ENCODE measurements around the gene TAS2R41. TPM values are rescaled to one million over a fixed set of nuclear protein-coding genes. Genes with fewer than 3 reads are reported as not detected.
"Not testable (repeated sequence)": the region's sequence is repeated elsewhere in the genome, so short reads cannot be mapped to it uniquely, and the experiment has no call there.

Gene TAS2R41
- total RNA-seq, 1 donor from 2014 or later, result not detected

- no peak overlapping the region for H3K4me3 ChIP-seq (ENCODE audit: low read depth, low read length)
- no peak for DNase-seq (ENCODE audit: low read depth)
- TF ChIP-seq, protein P1, sequence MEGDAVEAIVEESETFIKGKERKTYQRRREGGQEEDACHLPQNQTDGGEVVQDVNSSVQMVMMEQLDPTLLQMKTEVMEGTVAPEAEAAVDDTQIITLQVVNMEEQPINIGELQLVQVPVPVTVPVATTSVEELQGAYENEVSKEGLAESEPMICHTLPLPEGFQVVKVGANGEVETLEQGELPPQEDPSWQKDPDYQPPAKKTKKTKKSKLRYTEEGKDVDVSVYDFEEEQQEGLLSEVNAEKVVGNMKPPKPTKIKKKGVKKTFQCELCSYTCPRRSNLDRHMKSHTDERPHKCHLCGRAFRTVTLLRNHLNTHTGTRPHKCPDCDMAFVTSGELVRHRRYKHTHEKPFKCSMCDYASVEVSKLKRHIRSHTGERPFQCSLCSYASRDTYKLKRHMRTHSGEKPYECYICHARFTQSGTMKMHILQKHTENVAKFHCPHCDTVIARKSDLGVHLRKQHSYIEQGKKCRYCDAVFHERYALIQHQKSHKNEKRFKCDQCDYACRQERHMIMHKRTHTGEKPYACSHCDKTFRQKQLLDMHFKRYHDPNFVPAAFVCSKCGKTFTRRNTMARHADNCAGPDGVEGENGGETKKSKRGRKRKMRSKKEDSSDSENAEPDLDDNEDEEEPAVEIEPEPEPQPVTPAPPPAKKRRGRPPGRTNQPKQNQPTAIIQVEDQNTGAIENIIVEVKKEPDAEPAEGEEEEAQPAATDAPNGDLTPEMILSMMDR (conservative IDR thresholded peaks at IDR 0.05; ENCODE audit: low read depth, low read length), result no peak
Observed at GRCh38 chr7:143460271-143460979, 17.2 kb upstream of the TAS2R41 start.

DNA sequence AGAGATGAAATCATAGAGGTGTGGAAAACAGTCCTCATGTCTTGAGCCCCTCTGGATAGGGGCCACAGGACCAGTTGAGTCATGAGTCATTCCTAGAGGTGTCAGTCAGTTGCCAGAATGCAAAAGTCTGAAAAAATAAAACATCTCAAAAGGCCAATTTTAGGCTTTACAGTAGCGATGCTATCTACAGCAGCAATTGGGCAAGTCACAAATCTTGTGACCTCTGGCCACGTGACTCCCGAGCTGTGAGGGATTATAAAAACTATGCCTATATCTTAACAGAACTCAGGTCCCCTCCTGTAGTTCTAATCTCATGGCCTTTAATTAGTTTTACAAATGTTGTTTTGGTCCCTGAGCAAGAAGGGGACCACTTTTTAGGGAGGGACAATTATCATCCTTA is 15.6 kb upstream of the TAS2R41 start:
- DNase-seq (ENCODE audit: low read depth), result no peak
- H3K4me3 ChIP-seq (ENCODE audit: low read depth, low read length), result no peak overlapping the region
- TF ChIP-seq, protein P1 (conservative IDR thresholded peaks at IDR 0.05; ENCODE audit: low read depth, low read length), result no peak

DNA sequence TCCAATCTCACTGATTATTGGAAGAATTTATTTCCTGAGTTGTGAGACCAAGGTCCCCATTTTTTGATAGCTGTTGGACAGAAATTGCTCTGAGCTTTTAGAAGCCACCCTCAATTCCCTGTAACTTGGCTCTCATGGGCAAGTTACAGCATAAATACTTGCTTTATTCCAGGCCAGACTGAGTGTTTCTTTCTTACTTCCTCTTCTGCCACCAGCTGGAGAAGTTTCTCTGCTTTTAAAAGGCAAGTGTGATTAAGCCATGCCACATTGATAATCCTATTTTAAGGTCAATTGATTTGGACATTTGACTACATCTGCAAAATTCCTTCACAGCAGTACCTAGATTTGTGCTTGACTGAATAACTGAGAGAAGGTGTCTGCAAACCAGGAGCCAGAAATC is 14.1 kb upstream of the TAS2R41 start:
- no peak for DNase-seq (ENCODE audit: low read depth)
- TF ChIP-seq, protein P1 (conservative IDR thresholded peaks at IDR 0.05; ENCODE audit: low read depth, low read length), result no peak
- H3K4me3 ChIP-seq (ENCODE audit: low read depth, low read length), result no peak overlapping the region

DNA sequence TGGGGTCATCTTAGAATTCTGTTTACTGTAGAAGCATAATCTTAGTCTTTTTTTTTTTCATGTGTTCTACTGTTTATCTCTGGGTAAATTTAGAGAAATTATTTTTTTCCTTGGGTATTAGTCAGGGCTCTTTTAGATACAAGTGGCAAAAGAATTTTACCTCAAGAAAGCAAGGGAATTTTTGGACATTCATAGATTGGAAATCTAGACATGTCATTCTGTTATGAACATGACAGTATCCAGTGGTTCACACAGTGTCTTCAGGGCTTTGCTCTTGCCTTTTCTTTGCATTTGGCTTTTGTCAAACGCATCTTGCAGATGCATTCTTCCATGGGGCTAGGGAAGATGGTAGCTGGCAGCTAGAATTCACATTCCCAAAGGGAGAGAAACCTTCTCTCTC is 13.7 kb upstream of the TAS2R41 start:
- TF ChIP-seq, protein P1 (conservative IDR thresholded peaks at IDR 0.05; ENCODE audit: low read depth, low read length), result no peak
- no peak overlapping the region for H3K4me3 ChIP-seq (ENCODE audit: low read depth, low read length)
- DNase-seq (ENCODE audit: low read depth), result no peak

GRCh38 chr7:143467724-143468123 is 9.9 kb upstream of the TAS2R41 start:
- no peak for DNase-seq (ENCODE audit: low read depth)
- H3K4me3 ChIP-seq (ENCODE audit: low read depth, low read length), result no peak overlapping the region
- TF ChIP-seq, protein P1 (conservative IDR thresholded peaks at IDR 0.05; ENCODE audit: low read depth, low read length), result no peak

DNA sequence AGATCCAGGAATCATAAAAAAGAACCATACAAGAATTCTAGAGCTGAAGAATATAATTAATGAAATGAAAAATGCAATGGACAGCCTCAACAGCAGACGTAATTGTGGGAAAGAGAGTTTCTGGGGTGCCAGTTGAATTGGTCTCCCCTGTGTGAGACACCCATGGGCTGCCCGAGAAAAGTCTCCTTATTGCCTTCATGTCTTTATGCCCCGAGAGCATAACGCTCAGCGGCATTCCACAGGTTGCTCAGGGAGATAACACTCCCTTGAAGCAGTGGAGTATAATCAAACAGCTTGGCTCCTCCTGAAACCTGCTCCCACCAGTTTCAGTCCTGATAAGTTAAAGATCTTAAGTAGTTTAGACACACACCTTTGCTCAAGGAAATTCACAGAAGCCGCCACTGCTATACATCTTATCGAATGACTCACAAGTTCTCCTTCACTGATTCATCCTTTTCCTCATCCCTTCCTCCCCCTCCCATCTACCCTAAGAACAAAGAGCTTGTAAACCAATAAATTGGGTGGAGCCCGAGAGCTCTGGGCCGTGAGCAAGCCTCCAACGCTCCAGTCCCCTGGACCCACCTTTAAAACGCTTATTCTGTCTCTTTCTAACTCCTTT is 5.5 kb upstream of the TAS2R41 start:
- H3K4me3 ChIP-seq (ENCODE audit: low read depth, low read length); DNase-seq (ENCODE audit: low read depth): not testable (repeated sequence)

- TF ChIP-seq, protein P1 (conservative IDR thresholded peaks at IDR 0.05; ENCODE audit: low read depth, low read length), result no peak
- DNase-seq (ENCODE audit: low read depth), result no peak
- no peak overlapping the region for H3K4me3 ChIP-seq (ENCODE audit: low read depth, low read length)
Observed at GRCh38 chr7:143479055-143479766, 1.5 kb downstream of the TAS2R41 start.

Data from epithelial cell of proximal tubule (primary cell).